Measurements from ENCODE around the gene UBE2Q1. TPM values are rescaled to one million over a fixed set of nuclear protein-coding genes. Genes with fewer than 3 reads are reported as not detected.
A peak's percentile ranks its signal among the peaks of the same experiment; 100 is the strongest.
"Not testable (repeated sequence)": the region's sequence is repeated elsewhere in the genome, so short reads cannot be mapped to it uniquely, and the experiment has no call there.

UBE2Q1 gene
- total and polyA plus RNA-seq, 2 donors (not counting 1 experiment from before 2014, with no cell fraction given), result 20.1 to 23.6 TPM

DNA sequence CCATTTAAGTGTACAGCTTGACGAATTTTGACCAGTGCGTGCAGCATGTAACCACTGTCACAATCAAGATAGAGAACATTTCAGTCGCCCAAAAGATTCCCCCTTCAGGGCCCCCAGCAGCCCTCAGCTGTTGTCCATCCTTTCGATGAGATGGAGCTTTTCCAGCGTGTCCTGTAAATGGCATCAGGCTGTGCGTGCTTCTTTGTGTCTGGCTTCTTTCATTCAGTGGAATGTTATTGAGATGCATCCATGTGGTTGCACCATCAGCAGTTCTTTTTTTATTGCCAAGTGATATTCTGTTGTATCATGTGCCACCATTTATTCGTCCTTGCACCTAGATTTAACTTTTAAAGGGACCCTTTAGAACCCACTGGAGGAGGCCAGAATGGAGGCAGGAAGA is 21.9 kb downstream of the UBE2Q1 start:
- H3K27me3 ChIP-seq (ENCODE audit: control insufficient read depth, insufficient read depth, low read length), result peaks cover 17% of the 10 kb centered on the region
- H3K4me1 ChIP-seq (ENCODE audit: control insufficient read depth, extremely low read depth, insufficient read depth, low read length), result no peaks in the 10 kb centered on the region
- no peaks in the 10 kb centered on the region for H3K9me3 ChIP-seq (ENCODE audit: control insufficient read depth, insufficient read depth, low read depth, low read length)
- no peak overlapping the region for H3K27ac ChIP-seq (ENCODE audit: insufficient read depth, low read length)
- TF ChIP-seq, protein P1, sequence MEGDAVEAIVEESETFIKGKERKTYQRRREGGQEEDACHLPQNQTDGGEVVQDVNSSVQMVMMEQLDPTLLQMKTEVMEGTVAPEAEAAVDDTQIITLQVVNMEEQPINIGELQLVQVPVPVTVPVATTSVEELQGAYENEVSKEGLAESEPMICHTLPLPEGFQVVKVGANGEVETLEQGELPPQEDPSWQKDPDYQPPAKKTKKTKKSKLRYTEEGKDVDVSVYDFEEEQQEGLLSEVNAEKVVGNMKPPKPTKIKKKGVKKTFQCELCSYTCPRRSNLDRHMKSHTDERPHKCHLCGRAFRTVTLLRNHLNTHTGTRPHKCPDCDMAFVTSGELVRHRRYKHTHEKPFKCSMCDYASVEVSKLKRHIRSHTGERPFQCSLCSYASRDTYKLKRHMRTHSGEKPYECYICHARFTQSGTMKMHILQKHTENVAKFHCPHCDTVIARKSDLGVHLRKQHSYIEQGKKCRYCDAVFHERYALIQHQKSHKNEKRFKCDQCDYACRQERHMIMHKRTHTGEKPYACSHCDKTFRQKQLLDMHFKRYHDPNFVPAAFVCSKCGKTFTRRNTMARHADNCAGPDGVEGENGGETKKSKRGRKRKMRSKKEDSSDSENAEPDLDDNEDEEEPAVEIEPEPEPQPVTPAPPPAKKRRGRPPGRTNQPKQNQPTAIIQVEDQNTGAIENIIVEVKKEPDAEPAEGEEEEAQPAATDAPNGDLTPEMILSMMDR (conservative IDR thresholded peaks at IDR 0.05 in 1 of 2, IDR thresholded peaks at IDR 0.05 in 1 of 2; ENCODE audit: low read depth in 1 of 2, low read length in 2 of 2), result no peak
- TF ChIP-seq EZH2 (IDR thresholded peaks at IDR 0.05; ENCODE audit: low read length, missing control alignments), result no peak
- no peak overlapping the region for H3K9ac ChIP-seq (ENCODE audit: insufficient read depth, low read length)
- no peak overlapping the region for H2AFZ ChIP-seq (ENCODE audit: low read length)
- no peak overlapping the region for H3K4me2 ChIP-seq (ENCODE audit: extremely low read depth, insufficient read depth, low read length)
- H3K79me2 ChIP-seq (ENCODE audit: control insufficient read depth, insufficient read depth, low read length), result no peaks in the 10 kb centered on the region
- no peak for DNase-seq (ENCODE audit: low read depth in 2 of 2)
- H4K20me1 ChIP-seq (ENCODE audit: control insufficient read depth, extremely low read depth, insufficient read depth, low read length), result no peaks in the 10 kb centered on the region
- no peaks in the 10 kb centered on the region for H3K36me3 ChIP-seq (ENCODE audit: control insufficient read depth, insufficient read depth, low read length)
- H3K4me3 ChIP-seq (replicated peaks in 1 of 4; ENCODE audit: control extremely low read depth in 1 of 4, insufficient read depth in 1 of 4, low read depth in 3 of 4, low read length in 4 of 4), result no peak overlapping the region

DNA sequence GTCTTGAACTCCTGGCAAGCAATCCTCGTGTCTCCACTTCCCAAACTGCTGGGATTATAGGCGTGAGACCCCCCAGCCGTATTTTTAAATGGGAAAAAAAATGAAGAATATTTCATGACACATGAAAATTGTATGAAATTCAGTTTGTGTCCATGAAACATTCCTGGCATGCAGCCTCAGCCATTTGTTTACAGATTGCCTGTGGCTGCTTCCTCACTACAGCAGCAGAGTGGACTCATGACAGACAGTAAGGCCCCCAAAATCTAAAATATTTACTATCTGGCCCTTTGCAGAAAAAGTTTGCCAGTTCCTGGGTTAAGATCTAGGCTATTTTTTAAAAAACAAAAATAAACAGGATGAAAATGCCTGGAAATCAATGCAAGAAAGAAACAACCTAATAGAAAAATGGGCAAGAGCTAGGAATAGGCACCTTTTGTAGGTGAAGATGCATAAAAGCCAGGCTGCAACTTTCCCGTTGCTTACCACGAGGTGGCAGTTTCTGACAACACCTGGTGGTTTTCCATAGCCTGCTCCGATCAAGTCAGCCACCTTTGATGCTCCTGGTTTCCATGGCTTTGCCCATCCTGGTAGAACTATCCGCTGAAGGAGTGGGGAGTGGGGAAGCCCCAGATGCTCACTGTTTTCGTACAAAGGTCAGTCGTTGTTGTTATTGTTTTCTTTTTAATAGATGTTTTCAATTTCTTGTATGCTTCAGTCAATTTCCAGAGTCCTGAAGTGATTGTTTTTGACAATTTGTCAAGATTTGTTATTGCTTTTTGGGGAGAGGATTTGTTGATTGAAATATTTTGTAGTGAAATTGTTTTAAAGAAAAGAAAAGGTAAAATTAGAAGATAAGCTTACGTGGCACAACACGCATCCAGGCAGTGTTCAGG is 24.3 kb downstream of the UBE2Q1 start:
- H3K4me2 ChIP-seq (ENCODE audit: extremely low read depth, insufficient read depth, low read length), result no peak overlapping the region
- no peaks in the 10 kb centered on the region for H4K20me1 ChIP-seq (ENCODE audit: control insufficient read depth, extremely low read depth, insufficient read depth, low read length)
- H3K4me1 ChIP-seq (ENCODE audit: control insufficient read depth, extremely low read depth, insufficient read depth, low read length), result no peaks in the 10 kb centered on the region
- no peaks in the 10 kb centered on the region for H3K36me3 ChIP-seq (ENCODE audit: control insufficient read depth, insufficient read depth, low read length)
- no peaks in the 10 kb centered on the region for H3K9me3 ChIP-seq (ENCODE audit: control insufficient read depth, insufficient read depth, low read depth, low read length)
- no peak for TF ChIP-seq EZH2 (IDR thresholded peaks at IDR 0.05; ENCODE audit: low read length, missing control alignments)
- TF ChIP-seq, protein P1 (conservative IDR thresholded peaks at IDR 0.05 in 1 of 2, IDR thresholded peaks at IDR 0.05 in 1 of 2; ENCODE audit: low read depth in 1 of 2, low read length in 2 of 2), result peak in 1 of 2 donors; percentile 42
- peak; percentile 20 to 27 for DNase-seq (ENCODE audit: low read depth in 2 of 2)
- H3K27me3 ChIP-seq (ENCODE audit: control insufficient read depth, insufficient read depth, low read length), result peaks cover 11% of the 10 kb centered on the region
- no peak overlapping the region for H3K9ac ChIP-seq (ENCODE audit: insufficient read depth, low read length)
- H2AFZ ChIP-seq (ENCODE audit: low read length), result no peak overlapping the region
- H3K27ac ChIP-seq (ENCODE audit: insufficient read depth, low read length), result no peak overlapping the region
- no peak overlapping the region for H3K4me3 ChIP-seq (replicated peaks in 1 of 4; ENCODE audit: control extremely low read depth in 1 of 4, insufficient read depth in 1 of 4, low read depth in 3 of 4, low read length in 4 of 4)
- no peaks in the 10 kb centered on the region for H3K79me2 ChIP-seq (ENCODE audit: control insufficient read depth, insufficient read depth, low read length)

DNA sequence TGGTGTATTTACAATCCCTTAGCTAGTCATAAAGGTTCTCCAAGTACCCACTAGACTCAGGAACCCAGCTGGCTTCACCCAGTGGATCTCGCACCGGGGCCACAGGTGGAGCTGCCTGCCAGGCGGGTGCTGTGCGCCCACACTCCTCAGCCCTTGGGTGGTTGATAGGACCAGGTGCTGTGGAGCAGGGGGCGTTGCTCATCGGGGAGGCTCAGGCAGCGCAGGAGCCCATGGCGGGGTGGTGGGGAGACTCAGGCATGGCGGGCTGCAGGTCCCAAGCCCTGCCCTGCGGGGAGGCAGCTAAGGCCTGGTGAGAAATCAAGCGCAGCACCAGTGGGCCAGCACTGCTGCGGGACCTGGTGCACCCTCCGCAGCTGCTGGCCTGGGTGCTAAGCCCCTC is 26.5 kb downstream of the UBE2Q1 start:
- not testable (repeated sequence) for H3K4me2 ChIP-seq (ENCODE audit: extremely low read depth, insufficient read depth, low read length); H3K4me3 ChIP-seq (replicated peaks in 1 of 4; ENCODE audit: control extremely low read depth in 1 of 4, insufficient read depth in 1 of 4, low read depth in 3 of 4, low read length in 4 of 4); H3K4me1 ChIP-seq (ENCODE audit: control insufficient read depth, extremely low read depth, insufficient read depth, low read length); H3K27me3 ChIP-seq (ENCODE audit: control insufficient read depth, insufficient read depth, low read length); H3K79me2 ChIP-seq (ENCODE audit: control insufficient read depth, insufficient read depth, low read length); H3K9me3 ChIP-seq (ENCODE audit: control insufficient read depth, insufficient read depth, low read depth, low read length); DNase-seq (ENCODE audit: low read depth in 2 of 2); H3K36me3 ChIP-seq (ENCODE audit: control insufficient read depth, insufficient read depth, low read length); H2AFZ ChIP-seq (ENCODE audit: low read length); H3K9ac ChIP-seq (ENCODE audit: insufficient read depth, low read length); H3K27ac ChIP-seq (ENCODE audit: insufficient read depth, low read length); H4K20me1 ChIP-seq (ENCODE audit: control insufficient read depth, extremely low read depth, insufficient read depth, low read length)

All from fibroblast of lung (primary cell).